Ramos (cell line): ENCODE results near the gene BTBD7.

ENCODE experiments used
- in situ Hi-C: fragments of 300-500 bp; cut with MboI; formaldehyde crosslinking; loops from one replicate; pipeline ENCODE4 v1.14.3; 2022; ENCODE audit warnings: low sequenced_read_pairs; ENCODE audit not compliant: unreplicated experiment

Gene BTBD7

GRCh38 chr14:93304771-93305170 is 28.1 kb downstream of the BTBD7 start:
- in situ Hi-C loops, result no loop called here

GRCh38 chr14:93303659-93304058 is 29.2 kb downstream of the BTBD7 start:
- in situ Hi-C loops, result no loop called here

GRCh38 chr14:93302688-93303581 is 29.9 kb downstream of the BTBD7 start:
- in situ Hi-C loops, result no loop called here

DNA sequence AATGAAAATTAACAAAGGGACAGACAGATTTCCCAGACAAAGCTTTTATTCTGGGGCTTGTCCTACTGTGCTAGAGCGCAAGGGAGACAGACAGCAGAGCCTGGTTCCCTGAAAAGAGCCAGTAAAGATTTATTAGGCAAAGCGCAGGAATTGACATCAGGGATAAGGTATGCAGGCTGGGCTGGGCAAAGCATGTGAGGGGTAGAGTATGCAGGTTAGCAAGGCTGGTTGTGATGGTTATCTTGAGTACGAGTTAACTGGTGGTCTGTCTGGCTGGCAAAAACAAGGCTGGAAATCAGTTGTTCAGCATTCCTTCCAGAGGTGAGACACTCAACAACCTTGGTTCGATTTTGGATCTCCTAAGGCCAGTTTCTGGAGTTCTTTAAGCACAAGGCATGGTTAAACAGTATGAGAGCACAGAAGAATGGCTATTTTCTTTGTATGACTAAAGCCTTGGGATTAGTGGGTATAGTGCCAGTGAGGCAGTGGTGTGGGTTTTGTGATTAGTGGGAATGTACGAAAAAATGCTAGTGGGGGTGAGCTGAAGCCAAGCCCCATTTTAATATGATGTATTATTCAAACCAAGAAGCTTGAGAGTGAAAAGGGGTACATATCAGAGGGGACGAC is 30.9 kb downstream of the BTBD7 start:
- in situ Hi-C loops, result no loop called here

- in situ Hi-C loops, result no loop called here
Measured at GRCh38 chr14:93299866-93300265, 33.0 kb downstream of the BTBD7 start.

DNA sequence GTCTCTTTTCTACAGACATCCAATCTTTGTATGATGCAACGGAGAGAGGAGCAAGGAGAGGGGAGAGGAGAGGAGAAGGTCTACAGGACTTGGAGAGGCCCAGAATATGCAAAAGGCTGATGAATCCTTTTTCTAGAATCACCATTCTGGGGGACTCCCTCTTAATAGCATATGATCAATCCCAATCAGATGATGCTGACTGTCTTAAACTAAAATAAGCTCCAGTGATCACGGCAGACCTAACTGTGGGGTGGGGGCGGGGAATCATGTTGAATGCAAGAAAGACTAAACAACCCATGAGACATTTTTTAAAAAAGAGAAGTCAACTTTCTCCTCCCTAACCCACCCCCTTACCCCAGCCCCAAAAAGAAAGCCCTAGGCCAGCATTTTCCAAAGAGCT is 33.4 kb downstream of the BTBD7 start:
- in situ Hi-C loops, result no loop called here

GRCh38 chr14:93295541-93296220 is 37.2 kb downstream of the BTBD7 start:
- in situ Hi-C loops, result no loop called here

DNA sequence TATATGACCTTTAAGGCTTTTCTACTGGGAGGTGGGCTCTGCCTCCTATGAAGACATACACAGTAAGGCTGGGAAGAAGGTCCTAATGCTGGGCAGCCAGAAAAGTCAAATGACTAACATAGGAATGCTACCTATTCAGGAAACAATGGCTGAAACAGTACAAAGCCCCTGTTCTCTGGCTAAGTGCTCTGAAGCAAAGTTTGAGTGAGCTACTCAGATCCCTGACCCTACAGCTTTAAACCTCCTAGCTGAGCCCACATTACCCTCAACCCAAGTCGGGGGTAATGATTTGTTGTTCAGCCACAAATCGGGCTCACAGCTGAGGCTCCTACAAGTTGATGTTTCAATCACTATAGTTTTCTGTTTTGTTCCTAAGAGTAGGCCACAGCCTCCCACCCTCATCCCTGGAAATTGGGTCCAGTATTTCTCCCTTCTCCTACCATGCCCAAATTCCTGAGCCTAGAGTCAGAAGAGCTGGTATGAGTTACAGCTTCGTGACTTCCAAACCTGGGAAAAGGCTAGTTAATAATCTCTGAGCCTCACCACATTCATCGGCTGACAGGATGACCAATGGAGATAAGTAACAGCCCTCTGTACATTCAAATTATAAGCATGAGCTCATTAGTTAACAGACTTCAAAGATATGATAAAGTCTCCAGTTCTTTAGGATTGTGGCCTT is 46.5 kb downstream of the BTBD7 start:
- in situ Hi-C loops, result no loop called here

DNA sequence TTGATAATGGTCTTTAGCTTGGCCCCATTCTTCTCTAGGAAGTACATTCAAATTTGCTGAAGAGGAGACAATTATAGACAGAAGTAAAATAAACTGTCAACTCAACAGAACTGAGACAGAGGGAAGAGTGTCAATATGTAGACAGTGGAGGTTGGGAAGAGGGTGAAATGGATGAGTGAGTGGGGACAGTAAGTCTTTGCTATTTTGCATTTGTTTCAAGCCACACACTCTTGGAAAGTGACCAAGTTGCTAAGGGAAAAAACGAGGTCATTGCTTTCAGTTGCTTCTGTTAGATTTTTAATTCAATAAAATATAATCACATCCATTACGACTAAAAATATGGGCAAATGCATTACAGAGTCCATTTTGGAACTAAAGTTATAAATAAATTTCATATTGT is 47.8 kb downstream of the BTBD7 start:
- in situ Hi-C loops, result no loop called here

GRCh38 chr14:93281937-93282336 is 50.9 kb downstream of the BTBD7 start:
- in situ Hi-C loops, result no loop called here

- in situ Hi-C loops, result no loop called here
Measured at GRCh38 chr14:93280743-93281142, 52.1 kb downstream of the BTBD7 start.

GRCh38 chr14:93276031-93276716 is 56.7 kb downstream of the BTBD7 start:
- in situ Hi-C loops, result no loop called here

GRCh38 chr14:93274055-93274806 is 58.6 kb downstream of the BTBD7 start:
- in situ Hi-C loops, result no loop called here

- in situ Hi-C loops, result no loop called here
Measured at GRCh38 chr14:93271111-93271510, 61.7 kb downstream of the BTBD7 start.

DNA sequence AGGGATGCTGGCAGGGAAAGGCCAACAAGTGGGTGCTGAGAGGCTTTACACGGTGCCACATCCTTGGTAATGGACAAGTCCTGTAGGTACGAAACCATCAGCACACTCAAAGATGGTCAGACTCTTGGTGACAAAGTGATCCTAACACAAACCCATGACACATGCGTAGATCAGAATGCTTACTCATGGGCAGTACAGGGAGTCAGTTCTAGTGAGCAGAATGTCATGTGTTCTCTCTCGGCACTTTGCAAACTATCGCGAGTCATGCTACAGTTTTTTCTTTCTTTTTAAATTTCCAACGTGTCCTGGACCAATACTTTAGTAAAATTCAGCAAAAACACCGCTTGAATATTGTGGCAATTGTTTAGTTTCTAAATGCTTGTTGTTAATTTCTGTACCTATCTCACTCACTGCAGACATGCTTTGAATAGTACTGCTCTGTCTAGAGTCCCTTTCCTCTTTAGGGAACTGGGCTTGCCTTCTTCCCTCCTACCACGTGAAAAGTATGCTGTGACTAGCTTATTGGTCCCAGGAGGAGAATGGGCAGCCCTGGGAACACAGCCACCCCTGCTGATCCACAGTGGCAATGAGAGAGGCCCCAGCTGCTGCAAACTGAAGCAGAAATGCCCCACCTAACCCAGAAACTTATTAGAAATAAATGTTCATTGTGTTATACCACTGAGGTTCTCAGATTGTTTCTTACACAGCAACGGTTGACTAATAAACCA is 63.3 kb downstream of the BTBD7 start:
- in situ Hi-C loops, result no loop called here

DNA sequence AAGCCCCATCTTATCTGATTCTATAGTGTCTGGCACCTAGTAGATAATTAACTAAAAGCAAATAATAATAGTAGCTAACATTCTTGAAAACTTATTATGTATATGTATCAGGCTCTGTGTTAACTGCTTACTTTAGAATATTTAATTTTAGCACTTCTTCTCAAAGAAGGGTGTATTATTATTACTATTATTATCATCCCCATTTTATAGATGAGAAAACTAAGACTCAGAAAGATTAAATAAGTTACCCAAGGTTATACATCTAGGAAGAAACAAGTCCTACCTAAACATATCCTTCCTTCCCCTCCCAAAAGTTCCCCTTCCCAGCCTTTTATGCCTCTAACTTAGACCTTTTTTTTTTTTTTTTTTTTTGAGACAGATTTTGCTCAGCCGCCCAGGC is 64.4 kb downstream of the BTBD7 start:
- in situ Hi-C loops, result no loop called here

DNA sequence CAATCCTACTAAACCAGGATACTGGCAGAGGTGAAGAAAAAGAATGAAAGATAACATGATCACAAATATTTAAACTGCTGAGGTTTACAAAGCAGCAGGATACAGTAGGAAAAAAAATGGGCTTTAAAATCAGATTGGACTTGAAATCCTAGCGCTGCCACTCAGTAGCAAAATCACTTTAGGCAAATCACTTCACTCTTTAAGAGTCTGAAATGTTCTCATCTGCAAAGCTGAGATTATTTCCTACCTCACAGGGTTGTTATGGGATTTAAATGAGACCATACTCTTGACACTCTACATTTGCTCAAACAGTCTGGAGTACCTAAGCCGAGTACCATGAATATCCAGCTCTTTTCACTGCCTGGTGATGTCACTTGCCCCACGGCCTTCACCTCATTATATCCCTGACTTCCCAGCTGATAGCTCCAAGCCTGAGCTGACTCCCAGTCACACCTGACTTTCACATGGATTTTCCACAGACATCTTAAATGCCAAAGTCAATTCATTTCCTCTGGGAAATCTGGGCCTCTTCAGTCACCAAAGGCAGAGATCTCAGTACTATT is 65.6 kb downstream of the BTBD7 start:
- in situ Hi-C loops, result no loop called here

GRCh38 chr14:93266127-93266526 is 66.7 kb downstream of the BTBD7 start:
- in situ Hi-C loops, result no loop called here
